ENCODE data around the gene CHMP5.

The CHMP5 gene

DNA sequence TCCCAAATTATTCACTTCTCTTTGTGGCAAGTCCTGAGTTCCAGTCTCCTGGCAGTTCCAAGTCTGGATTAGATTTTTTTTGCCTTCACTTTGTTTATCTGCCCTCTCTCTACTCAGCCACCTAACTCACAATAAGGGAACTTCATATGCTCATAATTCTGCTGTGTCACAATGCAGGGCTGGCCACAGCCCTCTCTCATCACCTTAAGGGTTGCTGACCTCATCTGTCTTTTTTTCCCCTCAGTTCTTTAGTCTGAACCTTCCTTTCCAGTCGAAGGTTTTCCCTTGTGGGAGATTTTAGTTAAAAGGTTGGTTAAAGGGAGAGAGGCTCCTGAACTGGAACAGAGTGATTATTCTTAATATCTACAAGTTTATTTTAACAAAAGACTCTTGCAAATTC, 4.5 kb upstream of the CHMP5 start:
- TF ChIP-seq, protein P1, sequence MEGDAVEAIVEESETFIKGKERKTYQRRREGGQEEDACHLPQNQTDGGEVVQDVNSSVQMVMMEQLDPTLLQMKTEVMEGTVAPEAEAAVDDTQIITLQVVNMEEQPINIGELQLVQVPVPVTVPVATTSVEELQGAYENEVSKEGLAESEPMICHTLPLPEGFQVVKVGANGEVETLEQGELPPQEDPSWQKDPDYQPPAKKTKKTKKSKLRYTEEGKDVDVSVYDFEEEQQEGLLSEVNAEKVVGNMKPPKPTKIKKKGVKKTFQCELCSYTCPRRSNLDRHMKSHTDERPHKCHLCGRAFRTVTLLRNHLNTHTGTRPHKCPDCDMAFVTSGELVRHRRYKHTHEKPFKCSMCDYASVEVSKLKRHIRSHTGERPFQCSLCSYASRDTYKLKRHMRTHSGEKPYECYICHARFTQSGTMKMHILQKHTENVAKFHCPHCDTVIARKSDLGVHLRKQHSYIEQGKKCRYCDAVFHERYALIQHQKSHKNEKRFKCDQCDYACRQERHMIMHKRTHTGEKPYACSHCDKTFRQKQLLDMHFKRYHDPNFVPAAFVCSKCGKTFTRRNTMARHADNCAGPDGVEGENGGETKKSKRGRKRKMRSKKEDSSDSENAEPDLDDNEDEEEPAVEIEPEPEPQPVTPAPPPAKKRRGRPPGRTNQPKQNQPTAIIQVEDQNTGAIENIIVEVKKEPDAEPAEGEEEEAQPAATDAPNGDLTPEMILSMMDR (IDR thresholded peaks at IDR 0.05; ENCODE audit: control insufficient read depth, extremely low read depth, insufficient read depth), result no peak

DNA sequence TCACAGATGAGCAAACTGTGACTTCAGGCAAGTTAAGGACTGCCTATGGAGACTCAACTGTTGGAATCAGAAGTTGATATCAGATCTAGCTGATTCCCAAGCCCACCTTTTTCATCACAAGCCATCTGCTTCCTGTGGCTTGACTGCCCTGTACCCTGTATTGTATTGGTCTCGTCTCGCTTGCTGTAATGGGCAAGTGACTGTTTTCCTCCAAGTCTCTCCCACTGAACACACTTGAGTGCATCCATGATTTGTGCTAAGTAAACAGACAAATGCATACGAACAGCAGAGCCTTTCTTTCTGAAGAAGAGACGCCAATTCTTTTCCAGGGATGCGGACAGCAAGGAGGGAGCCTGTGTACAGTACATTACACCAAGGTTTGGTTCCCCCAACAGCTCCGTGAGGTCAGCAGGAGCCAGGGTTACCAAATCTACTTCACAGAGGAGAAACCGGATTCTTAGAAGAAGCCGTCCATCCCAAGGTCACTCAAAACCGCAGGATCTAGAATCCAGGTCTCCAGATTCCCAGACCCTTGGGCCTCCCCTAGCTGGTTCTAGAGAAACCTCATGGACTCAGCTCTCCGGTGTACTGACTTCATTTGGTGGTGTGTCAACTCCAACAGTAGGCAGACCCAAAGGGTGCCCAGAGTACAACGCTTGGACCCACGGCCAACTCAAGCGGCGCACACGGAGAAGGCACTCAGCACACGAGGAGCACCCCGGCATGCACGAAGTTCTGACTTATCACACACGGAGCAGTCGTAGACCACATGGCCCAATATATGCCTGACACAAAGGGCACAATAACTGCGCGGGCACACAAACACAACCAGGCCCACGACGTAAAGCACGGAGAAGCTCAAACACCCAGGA, 1.5 kb upstream of the CHMP5 start:
- DNase-seq (ENCODE audit: low read depth), result no peak
- H3K4me3 ChIP-seq (ENCODE audit: low read depth, low read length), result peak overlapping the region; percentile 89
- TF ChIP-seq, protein P1 (IDR thresholded peaks at IDR 0.05; ENCODE audit: control insufficient read depth, extremely low read depth, insufficient read depth), result peak; percentile 0; the same call in 1 of the 2 replicates

More for the DNA sequence above, 4.5 kb upstream of the CHMP5 start:
- H3K4me3 ChIP-seq (ENCODE audit: low read depth, low read length), result no peak overlapping the region
- no peak for DNase-seq (ENCODE audit: low read depth)

DNA sequence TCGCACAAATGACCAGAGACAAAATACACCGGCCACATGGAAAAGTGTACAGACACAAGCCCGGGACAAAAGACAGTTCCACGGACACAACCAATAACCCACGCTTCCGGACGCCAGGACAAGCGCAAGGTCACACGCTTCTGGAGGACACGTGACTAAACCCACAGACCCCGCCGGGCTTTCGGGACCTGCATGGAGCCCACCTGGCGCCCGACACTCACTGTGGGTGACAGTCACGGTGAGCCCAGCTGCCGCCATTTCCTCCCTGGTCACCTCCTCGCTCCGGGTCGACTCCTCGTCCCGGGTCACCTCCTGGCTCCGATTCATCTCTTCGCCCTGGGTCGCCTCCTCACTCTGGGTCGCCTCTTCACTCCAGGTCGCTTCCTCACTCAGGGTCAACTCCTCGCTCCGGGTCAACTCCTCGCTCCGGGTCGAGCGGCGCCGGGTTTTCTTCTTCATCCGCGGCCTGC, 811 bp upstream of the CHMP5 start:
- DNase-seq (ENCODE audit: low read depth), result no peak
- TF ChIP-seq, protein P1 (IDR thresholded peaks at IDR 0.05; ENCODE audit: control insufficient read depth, extremely low read depth, insufficient read depth), result no peak
- H3K4me3 ChIP-seq (ENCODE audit: low read depth, low read length), result peak overlapping the region; percentile 89

DNA sequence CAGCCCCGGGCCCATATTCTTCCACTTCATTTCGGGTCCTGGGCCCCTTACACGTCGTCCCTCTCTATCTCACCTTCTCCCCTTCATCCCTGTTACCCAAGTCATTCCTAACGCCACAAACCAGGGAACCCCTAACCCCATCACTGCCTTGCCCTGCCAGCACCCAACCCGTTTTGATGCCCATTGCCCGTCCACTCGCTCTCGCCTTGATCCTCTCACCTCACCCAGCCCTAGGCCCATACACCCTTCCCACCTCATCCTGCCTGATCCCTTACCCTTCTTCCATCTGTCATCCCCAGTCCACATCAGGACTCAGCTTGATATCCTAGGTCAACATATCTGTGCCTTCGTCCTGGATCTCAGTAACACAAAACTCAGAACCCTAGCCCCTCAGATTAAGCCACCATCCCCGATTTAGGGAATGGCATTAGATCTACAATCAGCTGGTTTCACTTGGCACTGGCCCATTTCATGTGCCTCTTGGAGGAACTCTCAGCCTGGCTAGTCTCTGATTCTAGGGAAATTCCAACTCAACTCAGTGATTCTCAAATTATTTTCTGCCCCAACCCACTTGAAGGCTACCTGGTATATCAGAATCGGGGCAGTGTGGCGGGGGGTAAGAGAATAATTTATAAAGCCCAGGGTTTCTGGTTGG, 489 bp downstream of the CHMP5 start:
- no peak for DNase-seq (ENCODE audit: low read depth)
- H3K4me3 ChIP-seq (ENCODE audit: low read depth, low read length), result peak overlapping the region; percentile 89
- TF ChIP-seq, protein P1 (IDR thresholded peaks at IDR 0.05; ENCODE audit: control insufficient read depth, extremely low read depth, insufficient read depth), result no peak

DNA sequence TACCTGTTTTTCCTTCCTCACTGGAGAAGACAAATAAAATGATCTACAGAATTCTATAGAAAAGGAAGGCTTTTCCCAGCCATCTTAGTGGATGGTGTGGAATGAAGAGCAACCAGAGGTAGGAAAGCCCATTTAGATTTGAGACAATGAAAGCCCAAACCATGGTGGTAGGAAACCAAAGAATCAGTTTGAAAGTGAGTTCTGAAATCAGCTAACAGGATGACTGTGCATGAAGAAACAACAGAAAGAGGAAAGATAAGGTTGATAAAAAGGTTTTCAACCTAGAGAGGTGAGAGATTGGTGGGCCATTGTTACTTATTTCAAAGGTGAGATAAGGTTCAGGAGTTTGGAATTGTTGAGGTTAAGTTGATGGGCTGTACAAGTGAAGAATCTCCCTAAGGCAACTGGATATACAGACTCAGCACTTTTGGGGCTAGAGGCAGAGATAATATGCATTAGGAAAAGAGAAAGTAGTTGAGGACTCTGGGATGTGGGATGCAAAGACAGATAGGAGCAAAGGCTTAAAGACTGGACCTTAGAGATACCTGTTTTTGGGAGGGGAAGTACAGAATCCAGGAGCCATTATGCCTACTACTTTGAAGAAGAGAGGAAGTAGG, 2.4 kb downstream of the CHMP5 start:
- no peak for DNase-seq (ENCODE audit: low read depth)
- no peak overlapping the region for H3K4me3 ChIP-seq (ENCODE audit: low read depth, low read length)
- TF ChIP-seq, protein P1 (IDR thresholded peaks at IDR 0.05; ENCODE audit: control insufficient read depth, extremely low read depth, insufficient read depth), result no peak

DNA sequence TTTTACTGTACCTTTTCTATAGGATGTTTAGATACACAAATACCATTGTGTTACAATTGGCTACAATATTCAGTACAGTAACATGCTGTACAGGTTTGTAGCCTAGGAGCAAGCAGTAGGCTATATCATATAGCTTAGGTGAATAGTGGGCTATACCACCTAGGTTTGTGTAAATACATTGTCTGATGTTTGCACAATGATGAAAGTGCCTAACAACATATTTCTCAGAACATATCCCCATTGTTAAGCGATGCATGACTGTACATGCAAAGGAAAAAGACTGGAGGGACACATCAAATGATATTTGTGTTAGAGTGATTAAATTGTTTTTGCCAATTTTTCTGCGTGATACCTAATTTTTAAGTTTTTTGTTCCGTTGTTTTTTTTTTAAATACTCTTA, 5.3 kb downstream of the CHMP5 start:
- DNase-seq (ENCODE audit: low read depth), result no peak
- TF ChIP-seq, protein P1 (IDR thresholded peaks at IDR 0.05; ENCODE audit: control insufficient read depth, extremely low read depth, insufficient read depth), result no peak
- no peak overlapping the region for H3K4me3 ChIP-seq (ENCODE audit: low read depth, low read length)
